Esophagus muscularis mucosa (tissue), 4 donors: ENCODE data around the gene PURA.

Experiments used
- CTCF ChIP-seq, 3 experiments: fragments of 200-600 bp in 2 of 3; fragments of 450-650 bp in 1 of 3; sonication (generic) in 2 of 3; IDR thresholded peaks; one replicate each; pipeline ENCODE4 v1.5.1; 2017 to 2019; ENCODE audit warnings: antibody characterized with exemption in 3 of 3, mild to moderate bottlenecking in 2 of 3, moderate library complexity in 1 of 3
- EP300 ChIP-seq: sonication (generic); formaldehyde crosslinking; IDR thresholded peaks from one replicate; pipeline ENCODE4 v1.6.1; 2017; ENCODE audit warnings: antibody characterized with exemption
- POLR2A ChIP-seq: fragments of 450-650 bp; IDR thresholded peaks from one replicate; pipeline ENCODE4 v1.6.1; 2017; ENCODE audit warnings: antibody characterized with exemption, moderate library complexity, mild to moderate bottlenecking, low read depth
- POLR2AphosphoS5 ChIP-seq, 2 donors: sonication (generic); formaldehyde crosslinking; IDR thresholded peaks; one replicate each; pipeline ENCODE4 v1.6.1; 2017; ENCODE audit warnings: antibody characterized with exemption in 2 of 2

- TF ChIP-seq CTCF (IDR thresholded peaks at IDR 0.05) (no peak), POLR2AphosphoS5 (IDR thresholded peaks at IDR 0.05) (no peak), POLR2A (no peak), EP300 (no peak)
These were observed 18.1 kb downstream of the PURA start for GRCh38 chr5:140131967-140132409.
